B cell (primary cell): ENCODE data around the gene PACSIN1. TPM values are rescaled to one million over a fixed set of nuclear protein-coding genes. Genes with fewer than 3 reads are reported as not detected.

Experiments used
- ATAC-seq: fragments of 200-7000 bp; cut with Tn5 transposase; one replicate; pipeline ENCODE4 v1.10.0; 2021; ENCODE audit warnings: low read depth, mild to moderate bottlenecking, moderate number of reproducible peaks, moderate library complexity
- CTCF ChIA-PET: fragments of 350-600 bp; sonication (Branson Sonifier 250); formaldehyde crosslinking; loops from one replicate; lab custom pipeline; 2021; ENCODE audit warnings: antibody characterized with exemption, inconsistent platforms; lab: Charles Lee
- POLR2A ChIA-PET: fragments of 350-600 bp; sonication (Branson Sonifier 250); formaldehyde crosslinking; loops from one replicate; lab custom pipeline; 2021; ENCODE audit warnings: antibody characterized with exemption; lab: Charles Lee
- DNase-seq: peaks from one replicate; pipeline ENCODE4 v3.0.0; 2013
- H2AFZ ChIP-seq: 2 replicates; pipeline ENCODE4 v1.6.1; 2012; ENCODE audit warnings: mild to moderate bottlenecking, low read depth, low read length; ENCODE audit not compliant: insufficient read depth, poor library complexity, severe bottlenecking
- H3K27ac ChIP-seq, 2 donors: 1 replicate in 1 of 2; 2 replicates in 1 of 2; pipeline ENCODE4 v1.5.1; 2012 to 2013; ENCODE audit warnings: low read length in 2 of 2, mild to moderate bottlenecking in 2 of 2, moderate library complexity in 1 of 2
- H3K27me3 ChIP-seq, 4 experiments: fragments of 200-600 bp in 1 of 4; sonication (generic) in 1 of 4; replicated peaks in 1 of 4; 1 replicate in 2 of 4; 2 replicates in 2 of 4; pipeline versions ENCODE4 v1.6.1 to v1.7.0; 2013 to 2016; ENCODE audit warnings: low read length in 3 of 4, mild to moderate bottlenecking in 2 of 4, mixed read lengths in 1 of 4, moderate library complexity in 1 of 4; ENCODE audit not compliant: insufficient read depth in 4 of 4, control insufficient read depth in 3 of 4; ENCODE audit errors: control extremely low read depth in 1 of 4
- H3K36me3 ChIP-seq, 2 experiments: replicated peaks in 1 of 2; 1 replicate in 1 of 2; 2 replicates in 1 of 2; pipeline versions ENCODE4 v1.6.1 to v1.7.1; 2013; ENCODE audit warnings: low read length in 1 of 2; ENCODE audit not compliant: insufficient read depth in 2 of 2, control insufficient read depth in 1 of 2; ENCODE audit errors: control extremely low read depth in 1 of 2, extremely low read depth in 1 of 2
- H3K4me1 ChIP-seq, 2 donors: fragments of 200-600 bp in 1 of 2; sonication (generic) in 1 of 2; 1 replicate in 1 of 2; 2 replicates in 1 of 2; pipeline versions ENCODE4 v1.5.1 to v1.6.1; 2013 to 2017; ENCODE audit warnings: low read length in 2 of 2; ENCODE audit not compliant: control insufficient read depth in 2 of 2, insufficient read depth in 2 of 2
- H3K4me2 ChIP-seq: replicated peaks from 2 replicates; pipeline ENCODE3; 2012; ENCODE audit warnings: mild to moderate bottlenecking, low read depth, low read length; ENCODE audit not compliant: poor library complexity, severe bottlenecking
- H3K4me3 ChIP-seq, 5 experiments: fragments of 200-600 bp in 1 of 5; sonication (generic) in 1 of 5; 1 replicate in 3 of 5; 2 replicates in 2 of 5; pipeline versions ENCODE4 v1.5.1 to v1.7.0; 2011 to 2016; ENCODE audit warnings: low read length in 4 of 5, mild to moderate bottlenecking in 4 of 5, low read depth in 2 of 5, control low read depth in 1 of 5, moderate library complexity in 1 of 5; ENCODE audit not compliant: insufficient read depth in 1 of 5; ENCODE audit errors: control extremely low read depth in 1 of 5, extremely low read depth in 1 of 5
- H3K79me2 ChIP-seq: fragments of 200-600 bp; sonication (generic); one replicate; pipeline ENCODE4 v1.6.0; 2016; ENCODE audit warnings: low read length; ENCODE audit not compliant: control insufficient read depth, insufficient read depth
- H3K9ac ChIP-seq: fragments of 200-600 bp; sonication (generic); 2 replicates; pipeline ENCODE4 v1.6.1; 2017; ENCODE audit warnings: mild to moderate bottlenecking, low read length, moderate library complexity
- H3K9me3 ChIP-seq, 3 donors: one replicate each; pipeline versions ENCODE4 v1.6.1 to v1.7.1; 2013; ENCODE audit warnings: low read length in 2 of 3; ENCODE audit not compliant: control insufficient read depth in 2 of 3, insufficient read depth in 1 of 3; ENCODE audit errors: control extremely low read depth in 1 of 3
- H4K20me1 ChIP-seq: 2 replicates; pipeline ENCODE4 v1.6.0; 2012; ENCODE audit warnings: mild to moderate bottlenecking, low read length; ENCODE audit not compliant: insufficient read depth, control insufficient read depth, poor library complexity, severe bottlenecking
- H3K27ac Mint-ChIP-seq: one replicate; pipeline ENCODE4 v1.8.0; 2021; ENCODE audit warnings: mixed read lengths
- H3K27me3 Mint-ChIP-seq: one replicate; pipeline ENCODE4 v1.8.0; 2021; ENCODE audit warnings: mixed read lengths
- H3K4me1 Mint-ChIP-seq: one replicate; pipeline ENCODE4 v1.8.0; 2021; ENCODE audit warnings: mixed read lengths
- H3K4me3 Mint-ChIP-seq: one replicate; pipeline ENCODE4 v1.8.0; 2021; ENCODE audit warnings: mixed read lengths
- H3K9me3 Mint-ChIP-seq: one replicate; pipeline ENCODE4 v1.8.0; 2022; ENCODE audit warnings: mixed read lengths; ENCODE audit not compliant: insufficient read depth
- CTCF ChIP-seq: fragments of 200-600 bp; IDR thresholded peaks from one replicate; pipeline ENCODE4 v1.8.0; 2022; ENCODE audit warnings: antibody characterized with exemption, mild to moderate bottlenecking
- EZH2 ChIP-seq: IDR thresholded peaks from 2 replicates; pipeline ENCODE4 v1.6.1; 2012; ENCODE audit warnings: borderline replicate concordance, low read depth, mild to moderate bottlenecking, moderate library complexity, low read length; ENCODE audit not compliant: insufficient read depth, poor library complexity, severe bottlenecking
- WGBS: methylation state at CpG from one replicate; pipeline ENCODE4 v1.1.5; 2013; ENCODE audit warnings: missing lambda C conversion rate; ENCODE audit not compliant: insufficient coverage; 5-methylcytosine and 5-hydroxymethylcytosine counted together
- intact Hi-C: fragments of 100-400 bp; cut with micrococcal nuclease; formaldehyde crosslinking; loops from one replicate; pipeline ENCODE4 v1.10.0; 2022
- polyA plus RNA-seq: library from polyadenylated mRNA; depleted of rRNA; stranded (reverse); fragments of >200 nt; gene quantifications from 2 replicates; pipeline ENCODE4 v1.2.3, GENCODE V29; 2012
- total RNA-seq, 2 donors: library from RNA; stranded (reverse); fragments of 120-200 nt in 1 of 2; gene quantifications; 1 replicate in 1 of 2; 2 replicates in 1 of 2; pipeline versions ENCODE4 v1.2.3 to v1.2.4, GENCODE V29; 2013 to 2022

Gene PACSIN1
- total and polyA plus RNA-seq, 2 donors (not counting 1 experiment from before 2014, with no cell fraction given) = 0.18 to 0.20 TPM

- POLR2A ChIA-PET = no interaction called here
- no peaks in the 10 kb centered on the region for H3K79me2 ChIP-seq
- ATAC-seq = no peak
Observed at GRCh38 chr6:34474754-34475153, 8.9 kb downstream of the PACSIN1 start.

GRCh38 chr6:34475238-34475682 lies 9.4 kb downstream of the PACSIN1 start:
- H3K4me3 Mint-ChIP-seq = no peak overlapping the region
- Histone ChIP-seq H2AFZ (no peak overlapping the region), H3K4me2 (no peak overlapping the region), H3K4me3 (no peak overlapping the region), H3K9ac (no peak overlapping the region), H3K9me3 (no peaks in the 10 kb centered on the region), H3K27ac (no peak overlapping the region), H3K79me2 (no peaks in the 10 kb centered on the region), H3K4me1 (no peaks in the 10 kb centered on the region), H3K27me3 (no peaks in the 10 kb centered on the region), H4K20me1 (no peaks in the 10 kb centered on the region), H3K36me3 (no peaks in the 10 kb centered on the region)
- CTCF ChIA-PET = interaction anchor here (0.7 kb wide), 1 partner anchor 134 kb away, joined by 4 read pairs; no protein-coding TSS in a partner anchor
- 95% methylated on average over 4 of the region's 5 CpGs for WGBS
- no peaks in the 10 kb centered on the region for H3K4me1 Mint-ChIP-seq
- TF ChIP-seq EZH2 (no peak), CTCF (no peak)
- ATAC-seq (no peak), DNase-seq (no peak)
- no peak overlapping the region for H3K27ac Mint-ChIP-seq
- POLR2A ChIA-PET = no interaction called here
- H3K27me3 Mint-ChIP-seq = no peaks in the 10 kb centered on the region
- intact Hi-C loops = no loop called here
- H3K9me3 Mint-ChIP-seq = no peaks in the 10 kb centered on the region

More at GRCh38 chr6:34474754-34475153, 8.9 kb downstream of the PACSIN1 start:
- H3K9ac ChIP-seq = no peak overlapping the region
- 95% methylated on average over 2 of the region's 2 CpGs for WGBS
- H2AFZ ChIP-seq = no peak overlapping the region
- intact Hi-C loops = no loop called here
- no peak for DNase-seq
- no peaks in the 10 kb centered on the region for H3K9me3 ChIP-seq
- Mint-ChIP-seq H3K4me1 (peaks cover 1% of the 10 kb centered on the region), H3K4me3 (no peak overlapping the region), H3K9me3 (no peaks in the 10 kb centered on the region), H3K27ac (no peak overlapping the region), H3K27me3 (no peaks in the 10 kb centered on the region)
- no peak overlapping the region for H3K4me2 ChIP-seq
- no peak overlapping the region for H3K4me3 ChIP-seq
- no peaks in the 10 kb centered on the region for H3K36me3 ChIP-seq
- H4K20me1 ChIP-seq = no peaks in the 10 kb centered on the region
- TF ChIP-seq CTCF (no peak), EZH2 (no peak)
- CTCF ChIA-PET = no interaction called here
- H3K4me1 ChIP-seq = peaks cover 0 to 2% of the 10 kb centered on the region in 2 donors
- no peak overlapping the region for H3K27ac ChIP-seq
- no peaks in the 10 kb centered on the region for H3K27me3 ChIP-seq
